Spleen (tissue), 11 donors: ENCODE measurements around the gene CCDC6. TPM values are rescaled to one million over a fixed set of nuclear protein-coding genes. Genes with fewer than 3 reads are reported as not detected.

ENCODE experiments used
- DNase-seq: peaks from one replicate; pipeline ENCODE4 v3.0.0-alpha.2; 2020
- H3K27ac ChIP-seq, 8 donors: fragments of 200-600 bp; sonication (generic) in 7 of 8; 1 replicate in 4 of 8; 2 replicates in 4 of 8; pipeline versions ENCODE4 v1.5.0 to v1.8.0; 2016 to 2021; ENCODE audit warnings: inconsistent platforms in 4 of 8, mild to moderate bottlenecking in 4 of 8, moderate library complexity in 1 of 8
- H3K27me3 ChIP-seq, 7 donors: fragments of 200-600 bp; sonication (generic) in 6 of 7; replicated peaks in 1 of 7; 1 replicate in 4 of 7; 2 replicates in 3 of 7; pipeline versions ENCODE4 v1.5.0 to v1.8.0; 2016 to 2021; ENCODE audit warnings: inconsistent platforms in 3 of 7, mild to moderate bottlenecking in 1 of 7
- H3K36me3 ChIP-seq, 6 donors: fragments of 200-600 bp; sonication (generic) in 5 of 6; 1 replicate in 4 of 6; 2 replicates in 2 of 6; pipeline versions ENCODE4 v1.5.0 to v1.8.0; 2016 to 2021; ENCODE audit warnings: inconsistent platforms in 2 of 6
- H3K4me1 ChIP-seq, 6 donors: fragments of 200-600 bp; sonication (generic) in 5 of 6; 1 replicate in 3 of 6; 2 replicates in 3 of 6; pipeline versions ENCODE4 v1.5.0 to v1.8.0; 2016 to 2021; ENCODE audit warnings: inconsistent platforms in 3 of 6
- H3K4me3 ChIP-seq, 8 donors: fragments of 200-600 bp; sonication (generic) in 7 of 8; 1 replicate in 4 of 8; 2 replicates in 4 of 8; pipeline versions ENCODE4 v1.5.0 to v1.8.0; 2016 to 2021; ENCODE audit warnings: inconsistent platforms in 4 of 8, mild to moderate bottlenecking in 4 of 8, moderate library complexity in 2 of 8
- H3K9me3 ChIP-seq, 8 donors: fragments of 200-600 bp; sonication (generic) in 7 of 8; 1 replicate in 4 of 8; 2 replicates in 4 of 8; pipeline versions ENCODE4 v1.5.0 to v1.8.0; 2016 to 2021; ENCODE audit warnings: inconsistent platforms in 4 of 8
- POLR2A ChIP-seq, 3 donors: fragments of 450-650 bp; IDR thresholded peaks; one replicate each; pipeline ENCODE4 v1.5.1; 2017; ENCODE audit warnings: antibody characterized with exemption in 3 of 3, mild to moderate bottlenecking in 1 of 3
- POLR2AphosphoS5 ChIP-seq, 3 donors: sonication (generic); formaldehyde crosslinking; IDR thresholded peaks; one replicate each; pipeline ENCODE4 v1.5.1; 2017; ENCODE audit warnings: antibody characterized with exemption in 3 of 3
- WGBS, 5 donors: extraction: QIAGEN DNeasy Blood & Tissue Kit in 3 of 5; methylation state at CpG; one replicate each; pipeline versions ENCODE4 v1.1.5 to v1.1.7; 2013 to 2018; 5-methylcytosine and 5-hydroxymethylcytosine counted together
- intact Hi-C: fragments of 100-400 bp; cut with DNase I; formaldehyde crosslinking; loops from one replicate; pipeline ENCODE4 v1.15.0; 2023; ENCODE audit warnings: low total_unique reads
- polyA plus RNA-seq, 3 donors: library from polyadenylated mRNA; stranded (reverse); fragments of 200-250 nt; gene quantifications; one replicate each; pipeline ENCODE4 v1.2.1, GENCODE V29; 2013
- total RNA-seq, 7 donors: library from RNA; depleted of rRNA in 3 of 7; stranded (reverse); fragments of >200 nt in 3 of 7; fragmentation: NEBNext Ultra II Directional in 4 of 7; extraction: Animal tissue kit (Norgen Biotek cat#: 25700) in 4 of 7; gene quantifications; one replicate each; pipeline versions ENCODE4 v1.1.0 to v1.2.1, GENCODE V29; 2016 to 2021
- TF ChIP-seq, protein P1 (sequence below), 11 experiments: fragments of 200-600 bp in 7 of 11; fragments of 450-650 bp in 4 of 11; sonication (generic) in 4 of 11; IDR thresholded peaks in 8 of 11; conservative IDR thresholded peaks in 3 of 11; 1 replicate in 7 of 11; 2 replicates in 4 of 11; pipeline versions ENCODE4 v1.4.0 to v1.8.0; 2016 to 2021; ENCODE audit warnings: antibody characterized with exemption in 11 of 11, inconsistent platforms in 4 of 11, mild to moderate bottlenecking in 1 of 11
- donor health status: healthy with polysubstance abuse.
- donor health status: DM: no; HTN: no; CAD: no; lungs with moderate emphysema.
- donor health status: DM: no; HTN: no; CAD: no.
- donor health status: Bipolar disorder and iron deficiency.
- donor health status: healthy.
- donor health status: DM: no; HTN: no; CAD: no.
- donor health status: DM: yes; HTN: yes; CAD: no.

Gene CCDC6
- total and polyA plus RNA-seq, 10 donors, result 8.7 to 55.1 (median 37.6) TPM

DNA sequence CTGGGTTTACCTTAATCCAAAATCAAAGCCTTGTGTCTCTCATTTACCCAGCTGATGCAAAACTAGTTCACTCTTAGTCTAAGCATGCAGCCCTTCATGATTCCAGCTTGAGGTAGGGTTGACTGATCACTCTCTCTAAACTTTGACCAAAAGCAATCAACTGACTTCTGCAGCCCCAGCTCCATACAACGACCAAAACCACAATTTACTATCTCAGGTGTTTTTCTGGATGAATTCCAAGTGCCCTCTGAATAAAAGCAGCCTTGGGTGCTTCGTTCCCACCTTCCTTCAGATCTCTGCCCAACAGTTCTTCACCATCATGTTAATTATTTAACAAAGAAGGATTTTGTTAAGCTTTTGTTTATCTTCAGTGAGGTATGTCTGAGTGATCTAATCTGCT, 62.6 kb downstream of the CCDC6 start:
- WGBS, 5 donors, result 53 to 78% (median 72%) methylated on average over 2 of the region's 2 CpGs
- H3K4me1 ChIP-seq, result peaks cover 0 to 6% (median 3%) of the 10 kb centered on the region in 6 donors
- no peaks in the 10 kb centered on the region for H3K9me3 ChIP-seq
- intact Hi-C loops, result no loop called here
- no peak overlapping the region for H3K27ac ChIP-seq
- DNase-seq, result no peak
- peaks cover 0 to 77% (median 22%) of the 10 kb centered on the region in 6 donors for H3K36me3 ChIP-seq
- H3K4me3 ChIP-seq, result no peak overlapping the region
- H3K27me3 ChIP-seq, result no peaks in the 10 kb centered on the region
- no peak for TF ChIP-seq POLR2AphosphoS5 (IDR thresholded peaks at IDR 0.05)
- TF ChIP-seq, protein P1, sequence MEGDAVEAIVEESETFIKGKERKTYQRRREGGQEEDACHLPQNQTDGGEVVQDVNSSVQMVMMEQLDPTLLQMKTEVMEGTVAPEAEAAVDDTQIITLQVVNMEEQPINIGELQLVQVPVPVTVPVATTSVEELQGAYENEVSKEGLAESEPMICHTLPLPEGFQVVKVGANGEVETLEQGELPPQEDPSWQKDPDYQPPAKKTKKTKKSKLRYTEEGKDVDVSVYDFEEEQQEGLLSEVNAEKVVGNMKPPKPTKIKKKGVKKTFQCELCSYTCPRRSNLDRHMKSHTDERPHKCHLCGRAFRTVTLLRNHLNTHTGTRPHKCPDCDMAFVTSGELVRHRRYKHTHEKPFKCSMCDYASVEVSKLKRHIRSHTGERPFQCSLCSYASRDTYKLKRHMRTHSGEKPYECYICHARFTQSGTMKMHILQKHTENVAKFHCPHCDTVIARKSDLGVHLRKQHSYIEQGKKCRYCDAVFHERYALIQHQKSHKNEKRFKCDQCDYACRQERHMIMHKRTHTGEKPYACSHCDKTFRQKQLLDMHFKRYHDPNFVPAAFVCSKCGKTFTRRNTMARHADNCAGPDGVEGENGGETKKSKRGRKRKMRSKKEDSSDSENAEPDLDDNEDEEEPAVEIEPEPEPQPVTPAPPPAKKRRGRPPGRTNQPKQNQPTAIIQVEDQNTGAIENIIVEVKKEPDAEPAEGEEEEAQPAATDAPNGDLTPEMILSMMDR (IDR thresholded peaks at IDR 0.05 in 8 of 11, conservative IDR thresholded peaks at IDR 0.05 in 3 of 11), result no peak
- no peak for TF ChIP-seq POLR2A (IDR thresholded peaks at IDR 0.05)

DNA sequence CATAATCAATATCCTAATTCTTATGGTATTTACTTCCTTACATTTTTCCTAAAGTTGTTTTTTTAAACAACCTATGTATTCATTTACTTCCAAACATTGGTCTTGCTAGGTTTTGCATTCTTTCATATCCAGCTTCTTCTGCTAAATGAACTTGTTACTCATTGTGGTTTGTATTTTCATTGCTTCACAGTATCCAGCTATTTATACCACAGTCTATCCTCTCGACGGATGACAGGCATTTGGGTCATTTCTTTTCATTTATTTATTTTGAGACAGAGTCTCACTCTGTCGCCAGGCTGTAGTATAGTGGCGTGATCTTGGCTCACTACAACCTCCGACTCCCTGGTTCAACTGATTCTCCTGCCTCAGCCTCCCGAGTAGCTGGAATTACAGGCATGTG, 66.8 kb downstream of the CCDC6 start:
- intact Hi-C loops, result loop anchor here (10.0 kb wide), 1 partner anchor 65 kb away; the partner anchor contains the start of gene CCDC6
- TF ChIP-seq POLR2A (IDR thresholded peaks at IDR 0.05), result no peak
- no peak for TF ChIP-seq POLR2AphosphoS5 (IDR thresholded peaks at IDR 0.05)
- TF ChIP-seq, protein P1 (IDR thresholded peaks at IDR 0.05 in 8 of 11, conservative IDR thresholded peaks at IDR 0.05 in 3 of 11), result no peak
- WGBS, 5 donors, result 69 to 78% (median 70%) methylated on average over 6 of the region's 6 CpGs
- no peaks in the 10 kb centered on the region for H3K9me3 ChIP-seq
- H3K27ac ChIP-seq, result no peak overlapping the region
- H3K27me3 ChIP-seq, result no peaks in the 10 kb centered on the region
- peaks cover 0 to 38% (median 8%) of the 10 kb centered on the region in 6 donors for H3K36me3 ChIP-seq
- peaks cover 4 to 23% (median 9%) of the 10 kb centered on the region in 6 donors for H3K4me1 ChIP-seq
- DNase-seq, result no peak
- no peak overlapping the region for H3K4me3 ChIP-seq

DNA sequence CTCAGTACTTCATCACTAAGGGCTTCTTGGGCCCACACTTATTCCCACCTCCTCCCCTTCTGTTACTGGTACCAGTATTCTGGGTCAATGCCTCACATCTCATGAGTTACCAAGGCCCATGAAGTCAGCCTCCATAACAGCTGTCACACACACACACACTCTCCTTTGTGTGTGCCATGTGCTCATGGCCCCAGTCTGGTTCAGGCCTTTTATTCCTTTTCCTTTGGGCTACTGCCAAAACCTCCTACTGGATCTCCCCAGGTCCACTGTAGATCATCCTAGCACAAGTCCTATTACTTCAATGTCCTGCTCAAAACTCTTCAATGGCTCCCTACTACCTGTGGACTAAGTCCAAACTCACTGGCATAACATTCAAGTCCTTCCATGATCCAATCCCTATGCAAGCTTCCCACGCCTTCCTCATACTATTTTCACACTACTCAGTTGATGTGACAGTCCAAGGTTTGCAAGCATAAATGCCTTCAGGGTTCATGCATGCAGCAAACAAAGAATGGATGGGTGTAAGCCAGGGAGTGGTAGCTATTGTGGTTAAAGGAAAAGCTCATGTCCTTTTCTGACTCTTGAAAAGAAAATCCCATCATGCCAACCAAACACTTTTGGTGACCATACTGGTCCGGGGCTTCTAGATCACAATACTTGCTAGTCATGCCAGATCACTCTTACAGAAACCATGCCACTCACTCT, 68.1 kb downstream of the CCDC6 start:
- 90 to 100% (median 97%) methylated on average over 2 of the region's 2 CpGs for WGBS, 5 donors
- Histone ChIP-seq H3K9me3 (no peaks in the 10 kb centered on the region), H3K4me1 (peaks cover 6 to 36% (median 15%) of the 10 kb centered on the region in 6 donors), H3K27ac (no peak overlapping the region), H3K27me3 (no peaks in the 10 kb centered on the region), H3K4me3 (no peak overlapping the region), H3K36me3 (peaks cover 0 to 25% (median 4%) of the 10 kb centered on the region in 6 donors)
- intact Hi-C loops, result loop anchor here (10.0 kb wide), 1 partner anchor 67 kb away; the partner anchor contains the start of gene CCDC6
- TF ChIP-seq, protein P1 (IDR thresholded peaks at IDR 0.05 in 8 of 11, conservative IDR thresholded peaks at IDR 0.05 in 3 of 11), result no peak
- TF ChIP-seq POLR2AphosphoS5 (IDR thresholded peaks at IDR 0.05) (no peak), POLR2A (IDR thresholded peaks at IDR 0.05) (no peak)
- DNase-seq, result no peak

DNA sequence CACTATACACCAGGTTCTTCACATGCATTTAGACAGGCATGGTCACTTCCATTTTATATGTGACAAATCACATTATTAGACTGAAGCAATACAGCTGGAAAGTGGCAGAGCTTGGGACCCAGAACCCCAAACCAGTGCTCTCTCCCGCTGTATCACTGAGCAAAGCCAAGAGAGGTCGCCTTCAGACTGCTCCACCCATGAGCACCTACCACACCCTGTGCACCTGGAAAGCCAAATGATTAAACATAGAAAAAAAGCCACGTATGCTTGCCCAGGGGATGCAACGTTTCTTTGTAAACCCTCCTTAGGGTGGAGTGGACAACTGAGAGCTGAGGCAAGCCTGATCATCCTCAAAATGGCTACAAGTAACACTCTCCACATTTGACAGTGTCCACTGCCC, 72.5 kb downstream of the CCDC6 start:
- no peaks in the 10 kb centered on the region for H3K27me3 ChIP-seq
- H3K27ac ChIP-seq, result peak overlapping the region in 2 of 8 donors; percentile 21 to 40
- H3K4me1 ChIP-seq, result peaks cover 6 to 79% (median 28%) of the 10 kb centered on the region in 6 donors
- intact Hi-C loops, result loop anchor here (10.0 kb wide), 1 partner anchor 71 kb away; the partner anchor contains the start of gene CCDC6
- TF ChIP-seq POLR2A (IDR thresholded peaks at IDR 0.05) (no peak), POLR2AphosphoS5 (IDR thresholded peaks at IDR 0.05) (no peak)
- TF ChIP-seq, protein P1 (IDR thresholded peaks at IDR 0.05 in 8 of 11, conservative IDR thresholded peaks at IDR 0.05 in 3 of 11), result no peak
- no peak for DNase-seq
- no peaks in the 10 kb centered on the region for H3K9me3 ChIP-seq
- peaks cover 0 to 35% (median 13%) of the 10 kb centered on the region in 6 donors for H3K36me3 ChIP-seq
- 48 to 74% (median 62%) methylated on average over 4 of the region's 4 CpGs for WGBS, 5 donors
- H3K4me3 ChIP-seq, result no peak overlapping the region
